ENCODE results near the gene TMEM272. TPM values are rescaled to one million over a fixed set of nuclear protein-coding genes. Genes with fewer than 3 reads are reported as not detected.

TMEM272 gene
- total RNA-seq, 2 experiments from 2014 or later: 1.5 to 1.6 TPM

GRCh38 chr13:51795419-51795818, 49.6 kb downstream of the TMEM272 start:
- peaks cover 7% of the 10 kb centered on the region for H3K36me3 Mint-ChIP-seq
- H3K27me3 Mint-ChIP-seq: no peaks in the 10 kb centered on the region
- H3K9me3 Mint-ChIP-seq: no peaks in the 10 kb centered on the region
- no peak overlapping the region for H3K4me3 Mint-ChIP-seq
- DNase-seq: no peak
- H3K27ac Mint-ChIP-seq: no peak overlapping the region
- H3K4me1 Mint-ChIP-seq: peaks cover 24% of the 10 kb centered on the region

DNA sequence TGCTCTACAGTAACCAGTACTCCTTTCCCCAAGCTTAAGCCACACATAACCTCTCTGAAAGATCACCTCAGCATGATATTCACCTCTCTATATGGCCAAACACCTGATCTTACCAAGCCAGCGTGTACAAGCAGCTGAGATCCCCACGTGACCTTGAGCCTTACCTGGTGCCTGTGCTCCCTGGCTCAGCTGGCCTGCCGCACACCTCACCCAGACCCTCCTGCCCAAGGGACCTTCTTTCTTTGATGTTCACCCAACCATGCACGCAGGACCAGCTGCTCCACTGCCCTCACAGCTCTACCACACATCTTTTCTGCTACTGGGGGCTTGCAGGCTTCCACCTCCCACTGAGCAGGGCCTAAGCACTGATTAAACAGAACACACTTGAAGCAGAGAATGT, 50.0 kb downstream of the TMEM272 start:
- Mint-ChIP-seq H3K27me3 (no peaks in the 10 kb centered on the region), H3K9me3 (no peaks in the 10 kb centered on the region), H3K4me3 (no peak overlapping the region), H3K4me1 (peaks cover 24% of the 10 kb centered on the region), H3K27ac (no peak overlapping the region), H3K36me3 (peaks cover 9% of the 10 kb centered on the region)
- DNase-seq: no peak

DNA sequence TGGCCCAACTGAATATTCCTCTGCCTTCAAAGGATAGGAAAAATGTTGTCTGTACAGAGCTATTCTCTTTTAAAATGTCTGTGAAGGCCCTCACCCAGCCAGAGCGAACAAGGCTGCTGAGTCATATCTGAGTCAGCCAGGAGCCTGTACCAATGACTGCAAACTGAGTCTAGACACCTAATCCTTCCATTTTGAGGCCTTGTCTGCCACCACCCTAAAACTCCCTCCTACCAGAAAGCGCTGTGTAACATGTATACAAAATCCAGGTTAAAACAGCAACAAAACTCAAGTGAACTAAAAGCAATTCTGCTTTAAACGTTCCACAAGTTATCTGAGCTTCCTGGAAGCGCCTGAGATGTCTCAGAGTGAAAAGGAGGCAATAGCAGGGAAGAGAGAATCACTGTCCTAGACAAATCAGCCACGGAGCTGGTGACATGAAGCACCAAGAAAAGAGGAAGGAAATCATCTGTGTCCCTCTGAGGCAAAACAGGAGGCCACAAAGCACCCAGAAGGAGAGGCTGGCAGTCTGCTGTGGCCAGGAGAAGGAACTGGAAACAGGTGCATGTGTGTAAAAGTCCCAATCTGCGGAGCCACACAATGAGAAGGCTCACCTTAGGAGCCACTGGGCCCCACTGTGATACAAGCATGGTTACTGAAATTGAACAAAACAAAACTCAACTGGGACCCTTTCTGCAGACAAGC, 51.3 kb downstream of the TMEM272 start:
- H3K4me3 Mint-ChIP-seq: no peak overlapping the region
- DNase-seq: no peak

DNA sequence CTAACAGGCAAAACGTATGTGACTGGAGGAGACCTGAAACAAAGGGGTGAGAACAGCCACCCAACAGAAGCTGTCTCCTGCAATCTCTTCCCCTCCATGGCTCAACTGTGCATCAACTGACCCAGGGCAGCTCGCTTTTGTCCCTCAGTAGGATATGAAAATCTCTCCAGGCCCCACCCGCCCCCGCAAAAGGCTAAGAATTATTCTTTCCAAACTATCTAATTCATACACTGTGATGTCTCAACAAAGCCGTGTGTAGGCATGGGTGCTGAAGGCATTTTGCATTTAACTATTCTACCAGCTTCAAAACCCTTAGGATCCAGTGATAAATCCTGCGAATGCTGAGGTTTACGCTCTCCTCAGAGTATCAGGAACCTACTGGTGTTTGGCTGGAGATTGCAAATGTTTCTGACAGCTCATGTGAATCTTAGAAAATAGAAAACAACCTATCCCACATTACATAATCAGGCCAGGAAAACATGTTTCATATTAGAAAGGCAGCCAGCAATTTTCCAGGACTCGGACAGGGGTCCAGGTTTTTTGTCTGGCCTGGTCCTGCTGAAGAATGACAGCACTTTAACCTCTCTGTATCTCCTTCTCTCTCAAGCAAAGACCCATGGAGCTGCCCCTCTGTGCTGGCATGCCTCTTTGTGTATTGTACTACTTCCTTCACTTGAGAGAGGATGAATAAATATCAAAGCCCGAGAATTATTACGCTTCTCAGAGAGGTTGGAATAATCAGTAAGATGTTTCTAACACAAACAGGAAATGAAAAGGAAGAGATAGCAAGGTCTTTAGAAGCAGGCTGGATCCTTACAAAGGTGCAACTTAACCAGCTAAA, 58.3 kb downstream of the TMEM272 start:
- no peak for DNase-seq
- Mint-ChIP-seq H3K27me3 (no peaks in the 10 kb centered on the region), H3K4me3 (no peak overlapping the region), H3K27ac (no peak overlapping the region), H3K4me1 (peaks cover 12% of the 10 kb centered on the region), H3K9me3 (no peaks in the 10 kb centered on the region), H3K36me3 (peaks cover 6% of the 10 kb centered on the region)

More for the DNA sequence above, 51.3 kb downstream of the TMEM272 start:
- H3K27me3 Mint-ChIP-seq: no peaks in the 10 kb centered on the region
- H3K36me3 Mint-ChIP-seq: peaks cover 9% of the 10 kb centered on the region
- peak overlapping the region; percentile 66 for H3K27ac Mint-ChIP-seq
- peaks cover 24% of the 10 kb centered on the region for H3K4me1 Mint-ChIP-seq
- no peaks in the 10 kb centered on the region for H3K9me3 Mint-ChIP-seq

DNA sequence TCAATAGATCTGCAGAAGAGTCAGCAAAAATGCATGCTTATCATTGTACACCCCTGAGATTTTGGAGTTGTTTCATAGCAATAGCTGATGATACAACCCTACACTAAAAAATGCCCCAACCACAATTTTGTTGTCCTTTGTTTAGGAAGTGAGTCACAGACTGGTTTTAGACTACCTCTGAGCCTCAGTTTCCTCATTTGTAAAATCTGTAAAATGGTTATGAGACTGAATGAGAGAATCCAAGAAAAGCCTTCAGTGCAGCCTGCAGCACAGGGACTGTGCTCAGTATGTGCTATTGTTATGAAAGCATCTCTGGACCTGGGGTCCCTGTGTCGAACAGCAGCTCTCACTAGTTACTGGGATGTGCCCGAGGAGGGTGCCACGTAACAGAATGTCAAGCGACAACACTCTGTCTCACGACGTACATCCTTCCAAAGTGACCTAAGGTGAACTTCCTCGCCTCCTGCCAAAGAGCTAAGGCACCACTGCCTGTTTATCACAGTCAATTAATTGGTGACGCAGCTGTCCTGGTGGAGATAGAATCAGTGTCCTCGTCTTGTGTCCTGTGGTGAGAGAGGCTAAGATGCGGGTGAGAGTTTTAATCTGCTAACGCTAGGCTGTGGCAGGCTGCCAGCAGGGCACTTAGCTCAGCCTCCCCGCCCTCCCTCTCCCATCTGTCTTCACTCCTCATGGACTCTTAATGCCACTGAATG, 59.1 kb downstream of the TMEM272 start:
- H3K27me3 Mint-ChIP-seq: no peaks in the 10 kb centered on the region
- peaks cover 3% of the 10 kb centered on the region for H3K36me3 Mint-ChIP-seq
- DNase-seq: no peak
- peaks cover 10% of the 10 kb centered on the region for H3K4me1 Mint-ChIP-seq
- no peaks in the 10 kb centered on the region for H3K9me3 Mint-ChIP-seq
- H3K27ac Mint-ChIP-seq: no peak overlapping the region
- no peak overlapping the region for H3K4me3 Mint-ChIP-seq

DNA sequence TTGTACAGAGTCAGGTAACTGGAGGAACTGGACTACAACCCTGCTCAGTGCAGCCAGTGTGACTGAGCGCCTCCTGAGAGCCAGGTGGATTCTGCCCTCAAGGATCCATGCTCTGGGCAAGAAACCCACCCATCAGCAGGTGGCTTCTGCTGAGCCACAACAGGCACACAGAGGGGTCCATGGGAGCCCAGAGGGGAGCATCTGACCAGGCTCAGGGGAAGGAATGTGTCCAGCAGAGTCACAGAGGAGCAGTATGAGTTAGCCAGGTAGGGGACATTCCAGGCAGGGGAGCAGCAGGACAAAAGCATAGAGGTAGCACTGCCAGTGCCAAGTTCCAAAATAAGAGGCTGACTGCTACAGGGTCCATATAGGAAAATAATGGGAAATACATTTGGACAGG, 60.9 kb downstream of the TMEM272 start:
- no peak overlapping the region for H3K4me3 Mint-ChIP-seq
- no peak overlapping the region for H3K27ac Mint-ChIP-seq
- H3K4me1 Mint-ChIP-seq: peaks cover 8% of the 10 kb centered on the region
- peaks cover 5% of the 10 kb centered on the region for H3K36me3 Mint-ChIP-seq
- no peaks in the 10 kb centered on the region for H3K27me3 Mint-ChIP-seq
- H3K9me3 Mint-ChIP-seq: no peaks in the 10 kb centered on the region
- DNase-seq: no peak

DNA sequence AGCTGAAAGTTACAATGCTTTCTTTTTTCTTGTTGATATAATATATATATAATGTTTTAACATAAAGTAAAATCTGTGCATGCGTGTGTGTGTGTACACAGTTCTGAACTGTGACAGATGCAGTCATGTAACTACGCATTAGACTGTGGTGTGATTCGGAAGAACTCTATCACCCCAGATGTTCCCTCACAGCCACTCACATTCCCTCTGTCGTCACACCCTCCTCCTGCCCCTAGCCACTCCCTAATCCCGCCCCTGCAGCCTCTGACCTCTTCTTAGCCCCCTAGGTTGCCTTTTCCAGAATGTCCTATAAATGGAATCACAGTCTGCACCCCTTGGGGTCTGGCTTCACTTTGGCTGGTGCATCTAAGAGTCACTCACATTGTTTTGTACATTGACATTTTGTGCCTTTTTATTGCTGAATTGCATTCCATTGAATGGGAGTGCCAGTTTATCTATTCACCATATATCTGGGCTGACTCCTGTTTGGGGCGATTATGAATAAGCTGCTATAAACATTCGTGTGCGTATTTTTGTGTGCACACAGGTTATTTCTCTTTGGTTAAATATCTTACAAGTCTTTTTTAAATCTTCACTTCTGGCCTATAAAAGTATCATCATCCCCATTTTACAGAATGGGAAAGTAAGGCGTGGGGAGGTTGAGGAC, 61.4 kb downstream of the TMEM272 start:
- DNase-seq: no peak
- peaks cover 8% of the 10 kb centered on the region for H3K4me1 Mint-ChIP-seq
- H3K27ac Mint-ChIP-seq: no peak overlapping the region
- H3K27me3 Mint-ChIP-seq: no peaks in the 10 kb centered on the region
- H3K36me3 Mint-ChIP-seq: peaks cover 5% of the 10 kb centered on the region
- H3K4me3 Mint-ChIP-seq: no peak overlapping the region
- no peaks in the 10 kb centered on the region for H3K9me3 Mint-ChIP-seq

- Mint-ChIP-seq H3K36me3 (peaks cover 5% of the 10 kb centered on the region), H3K27ac (no peak overlapping the region), H3K9me3 (no peaks in the 10 kb centered on the region)
Observed at GRCh38 chr13:51782026-51782710, 62.8 kb downstream of the TMEM272 start.

GRCh38 chr13:51781246-51782022, 63.5 kb downstream of the TMEM272 start:
- Mint-ChIP-seq H3K36me3 (peaks cover 5% of the 10 kb centered on the region), H3K27ac (no peak overlapping the region), H3K27me3 (no peaks in the 10 kb centered on the region), H3K4me3 (no peak overlapping the region), H3K4me1 (peaks cover under 1% of the 10 kb centered on the region), H3K9me3 (no peaks in the 10 kb centered on the region)
- DNase-seq: no peak

More at GRCh38 chr13:51782026-51782710, 62.8 kb downstream of the TMEM272 start:
- DNase-seq: no peak
- Mint-ChIP-seq H3K27me3 (no peaks in the 10 kb centered on the region), H3K4me1 (peaks cover 6% of the 10 kb centered on the region), H3K4me3 (no peak overlapping the region)

GRCh38 chr13:51780099-51780498, 64.9 kb downstream of the TMEM272 start:
- no peak for DNase-seq
- no peaks in the 10 kb centered on the region for H3K4me1 Mint-ChIP-seq
- no peaks in the 10 kb centered on the region for H3K27me3 Mint-ChIP-seq
- H3K36me3 Mint-ChIP-seq: peaks cover 5% of the 10 kb centered on the region
- H3K9me3 Mint-ChIP-seq: no peaks in the 10 kb centered on the region
- no peak overlapping the region for H3K27ac Mint-ChIP-seq
- H3K4me3 Mint-ChIP-seq: no peak overlapping the region

DNA sequence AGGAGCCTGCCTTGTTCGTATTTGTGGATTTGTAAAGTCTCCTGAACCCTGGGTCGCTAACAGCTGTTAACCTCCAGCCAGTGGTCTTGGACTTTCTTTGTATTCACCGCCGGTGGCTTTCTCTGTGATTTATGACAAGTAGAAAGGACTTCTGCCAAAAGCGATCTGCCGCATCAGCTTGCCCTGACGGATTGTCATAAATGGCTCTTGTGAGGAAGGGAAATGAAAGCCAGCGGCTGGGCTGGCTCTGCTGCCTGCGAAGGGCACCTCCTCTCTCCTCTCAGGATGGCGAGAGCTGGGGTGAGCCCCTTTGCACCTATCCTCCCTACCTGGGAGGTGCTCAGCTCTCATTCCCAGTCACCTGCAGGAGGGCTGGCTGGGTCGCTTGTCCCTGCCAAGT, 66.6 kb downstream of the TMEM272 start:
- DNase-seq: no peak
- Mint-ChIP-seq H3K9me3 (no peaks in the 10 kb centered on the region), H3K36me3 (peaks cover 5% of the 10 kb centered on the region), H3K27ac (no peak overlapping the region), H3K27me3 (no peaks in the 10 kb centered on the region), H3K4me1 (no peaks in the 10 kb centered on the region), H3K4me3 (no peak overlapping the region)

GRCh38 chr13:51777921-51778320, 67.1 kb downstream of the TMEM272 start:
- Mint-ChIP-seq H3K4me1 (no peaks in the 10 kb centered on the region), H3K9me3 (no peaks in the 10 kb centered on the region), H3K27me3 (no peaks in the 10 kb centered on the region), H3K36me3 (peaks cover 5% of the 10 kb centered on the region), H3K4me3 (no peak overlapping the region), H3K27ac (no peak overlapping the region)
- no peak for DNase-seq

DNA sequence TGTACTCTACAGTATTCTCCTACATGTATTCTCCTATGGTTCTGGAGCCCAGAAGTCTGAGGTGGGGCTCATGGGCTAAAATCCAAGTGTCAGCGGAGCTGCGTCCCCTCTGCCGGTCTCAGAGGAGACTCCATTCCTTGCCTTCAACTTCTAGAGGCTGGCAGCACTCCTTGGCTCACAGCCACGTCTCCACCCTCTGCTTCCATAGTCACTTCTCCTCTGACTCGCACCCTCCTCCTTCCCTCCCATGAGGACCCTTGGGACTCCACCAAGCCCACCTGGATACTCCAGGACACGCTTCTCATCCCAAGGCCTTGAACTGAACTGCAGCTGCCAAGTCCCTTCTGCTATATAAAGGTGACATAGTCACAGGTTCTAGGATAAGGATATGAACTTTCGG, 68.8 kb downstream of the TMEM272 start:
- Mint-ChIP-seq H3K27me3 (no peaks in the 10 kb centered on the region), H3K27ac (no peak overlapping the region), H3K4me3 (no peak overlapping the region), H3K36me3 (peaks cover 6% of the 10 kb centered on the region), H3K4me1 (no peaks in the 10 kb centered on the region), H3K9me3 (no peaks in the 10 kb centered on the region)
- DNase-seq: no peak

DNA sequence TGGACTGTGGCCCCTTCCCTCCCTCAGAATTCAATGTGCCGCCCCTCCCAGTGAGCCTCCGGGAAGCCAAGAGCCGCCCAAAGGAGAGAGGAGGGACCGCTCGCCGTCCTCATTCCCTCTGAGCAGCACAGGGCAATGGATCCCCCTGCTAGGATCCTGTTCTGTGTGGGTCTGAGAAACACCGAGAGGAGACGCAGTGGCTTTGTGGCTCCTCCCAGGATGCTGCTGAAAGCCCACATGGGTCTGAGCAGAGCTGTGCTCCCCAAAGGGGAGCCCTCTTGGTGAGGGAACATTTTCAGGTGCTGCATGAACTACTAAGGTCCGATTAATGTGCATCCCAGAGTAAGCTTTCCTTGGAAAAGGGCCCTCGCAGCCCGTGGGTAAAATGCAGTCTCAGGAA, 71.5 kb downstream of the TMEM272 start:
- no peak for DNase-seq
- no peaks in the 10 kb centered on the region for H3K4me1 Mint-ChIP-seq
- H3K27ac Mint-ChIP-seq: no peak overlapping the region
- H3K4me3 Mint-ChIP-seq: no peak overlapping the region
- peaks cover 2% of the 10 kb centered on the region for H3K36me3 Mint-ChIP-seq
- no peaks in the 10 kb centered on the region for H3K9me3 Mint-ChIP-seq
- H3K27me3 Mint-ChIP-seq: no peaks in the 10 kb centered on the region
